ENCODE data around the gene ATL1. TPM values are rescaled to one million over a fixed set of nuclear protein-coding genes. Genes with fewer than 3 reads are reported as not detected.

ATL1 gene
- total and polyA plus RNA-seq, 2 of the 4 experiments (the other 2 are of a cell fraction): 6.0 to 12.2 TPM

GRCh38 chr14:50615056-50615455 lies 55.1 kb downstream of the ATL1 start:
- BruUV-seq (replicated peaks): no TSS peak
- H3K9me1 ChIP-seq (ENCODE audit: insufficient read depth, low read length): no peaks in the 10 kb centered on the region
- no peak overlapping the region for H3K23ac ChIP-seq (ENCODE audit: low read depth, low read length)
- ATAC-seq (ENCODE audit: low read depth): no peak
- no peak overlapping the region for H2BK20ac ChIP-seq (ENCODE audit: low read depth, low read length)
- H3K4ac ChIP-seq (ENCODE audit: low read depth, low read length): no peak overlapping the region
- H4K91ac ChIP-seq (ENCODE audit: insufficient read depth, low read depth, low read length): no peak overlapping the region
- H2BK15ac ChIP-seq (ENCODE audit: low read depth, low read length): no peak overlapping the region
- TF ChIP-seq NFE2L2 (IDR thresholded peaks at IDR 0.05; ENCODE audit: low read depth, low read length): no peak
- TF ChIP-seq FOS (IDR thresholded peaks at IDR 0.05; ENCODE audit: low read depth, low read length): no peak
- no peak for TF ChIP-seq SMC3 (IDR thresholded peaks at IDR 0.05; ENCODE audit: low read depth, low read length)
- no peak for TF ChIP-seq RFX5 (IDR thresholded peaks at IDR 0.05; ENCODE audit: low read depth, low read length)
- TF ChIP-seq CHD1 (IDR thresholded peaks at IDR 0.05; ENCODE audit: low read depth, low read length): no peak
- TF ChIP-seq RCOR1 (IDR thresholded peaks at IDR 0.05; ENCODE audit: insufficient replicate concordance, low read length): no peak
- no peak for TF ChIP-seq ELK1 (IDR thresholded peaks at IDR 0.05; ENCODE audit: borderline replicate concordance, low read depth, low read length)
- TF ChIP-seq USF2 (IDR thresholded peaks at IDR 0.05; ENCODE audit: low read depth, low read length): no peak
- TF ChIP-seq RAD21 (IDR thresholded peaks at IDR 0.05; ENCODE audit: low read length): no peak
- no peak for TF ChIP-seq BHLHE40 (IDR thresholded peaks at IDR 0.05; ENCODE audit: low read depth, low read length)
- no peak for TF ChIP-seq CEBPB (IDR thresholded peaks at IDR 0.05; ENCODE audit: low read depth, low read length)
- TF ChIP-seq MAFK (IDR thresholded peaks at IDR 0.05; ENCODE audit: low read depth, low read length): no peak
- no peak for TF ChIP-seq MXI1 (IDR thresholded peaks at IDR 0.05; ENCODE audit: borderline replicate concordance, low read depth, low read length)
- no peak for TF ChIP-seq POLR2A (IDR thresholded peaks at IDR 0.05; ENCODE audit: low read depth, low read length)
- no peak for TF ChIP-seq MAZ (IDR thresholded peaks at IDR 0.05; ENCODE audit: borderline replicate concordance, low read depth, low read length)
- TF ChIP-seq CTCF (conservative IDR thresholded peaks at IDR 0.05; ENCODE audit: low read depth, low read length): no peak
- H3K14ac ChIP-seq (replicated peaks; ENCODE audit: low read depth, low read length): no peak overlapping the region
- no peak overlapping the region for H2AK5ac ChIP-seq (ENCODE audit: low read depth, low read length)
- H3K56ac ChIP-seq (ENCODE audit: extremely low read depth, insufficient read depth, low read length): no peak overlapping the region
- intact Hi-C loops (cut with micrococcal nuclease): no loop called here
- no peak overlapping the region for H2BK5ac ChIP-seq (ENCODE audit: low read depth, low read length, poor library complexity, severe bottlenecking)
- no peaks in the 10 kb centered on the region for H3K4me1 ChIP-seq (ENCODE audit: control insufficient read depth, insufficient read depth, low read length)
- POLR2A ChIA-PET (ENCODE audit: unreplicated experiment): no interaction called here
- H4K20me1 ChIP-seq (ENCODE audit: insufficient read depth, low read length): no peaks in the 10 kb centered on the region
- no peak overlapping the region for H2AFZ ChIP-seq (replicated peaks; ENCODE audit: low read length, poor library complexity)
- H3K27ac ChIP-seq (ENCODE audit: insufficient read depth, low read length): no peak overlapping the region
- CTCF ChIA-PET: interaction anchor here (0.6 to 2.2 kb wide), 3 partner anchors 19 to 634 kb away, joined by 3 to 8 read pairs (median 5); no protein-coding TSS in a partner anchor
- no CpG with 5 or more reads among the region's 4 CpGs for WGBS, 2 experiments (ENCODE audit: extremely low coverage in 2 of 2, insufficient read length in 1 of 2)
- no peaks in the 10 kb centered on the region for H3K9me3 ChIP-seq (ENCODE audit: control insufficient read depth, insufficient read depth, low read length)
- no peaks in the 10 kb centered on the region for H3K79me1 ChIP-seq (ENCODE audit: low read depth in 1 of 2, low read length in 2 of 2)
- no peak overlapping the region for H2AK9ac ChIP-seq (replicated peaks; ENCODE audit: low read depth, low read length, poor library complexity)
- H3K18ac ChIP-seq (ENCODE audit: low read depth, low read length): no peak overlapping the region
- no peak overlapping the region for H3K4me3 ChIP-seq (ENCODE audit: insufficient read depth, low read depth, low read length)
- no peak overlapping the region for H3K4me2 ChIP-seq (ENCODE audit: low read depth, low read length)
- no peak overlapping the region for H2BK120ac ChIP-seq (ENCODE audit: low read depth, low read length)
- no peak overlapping the region for H4K5ac ChIP-seq (ENCODE audit: low read depth, low read length)
- no peak overlapping the region for H4K8ac ChIP-seq (ENCODE audit: low read depth in 2 of 2, low read length in 2 of 2)
- H3K27me3 ChIP-seq (ENCODE audit: control insufficient read depth, insufficient read depth, low read length): no peaks in the 10 kb centered on the region
- no peak for DNase-seq
- no peak overlapping the region for H3K9ac ChIP-seq (ENCODE audit: low read depth, low read length)
- H3K36me3 ChIP-seq (ENCODE audit: control insufficient read depth, insufficient read depth, low read length): no peaks in the 10 kb centered on the region
- dilution Hi-C loops (cut with HindIII; ENCODE audit: low sequenced_read_pairs, unreplicated experiment): no loop called here
- in situ Hi-C loops (cut with MboI; ENCODE audit: low sequenced_read_pairs): no loop called here

All from IMR-90 (cell line).